ENCODE data around the gene PTRHD1. TPM values are rescaled to one million over a fixed set of nuclear protein-coding genes. Genes with fewer than 3 reads are reported as not detected.

Gene PTRHD1
- total and polyA plus RNA-seq, 10 of the 15 experiments (the other 5 are each of a cell fraction or from before 2014, with no cell fraction given) = 15.9 to 64.2 (median 45.0) TPM

DNA sequence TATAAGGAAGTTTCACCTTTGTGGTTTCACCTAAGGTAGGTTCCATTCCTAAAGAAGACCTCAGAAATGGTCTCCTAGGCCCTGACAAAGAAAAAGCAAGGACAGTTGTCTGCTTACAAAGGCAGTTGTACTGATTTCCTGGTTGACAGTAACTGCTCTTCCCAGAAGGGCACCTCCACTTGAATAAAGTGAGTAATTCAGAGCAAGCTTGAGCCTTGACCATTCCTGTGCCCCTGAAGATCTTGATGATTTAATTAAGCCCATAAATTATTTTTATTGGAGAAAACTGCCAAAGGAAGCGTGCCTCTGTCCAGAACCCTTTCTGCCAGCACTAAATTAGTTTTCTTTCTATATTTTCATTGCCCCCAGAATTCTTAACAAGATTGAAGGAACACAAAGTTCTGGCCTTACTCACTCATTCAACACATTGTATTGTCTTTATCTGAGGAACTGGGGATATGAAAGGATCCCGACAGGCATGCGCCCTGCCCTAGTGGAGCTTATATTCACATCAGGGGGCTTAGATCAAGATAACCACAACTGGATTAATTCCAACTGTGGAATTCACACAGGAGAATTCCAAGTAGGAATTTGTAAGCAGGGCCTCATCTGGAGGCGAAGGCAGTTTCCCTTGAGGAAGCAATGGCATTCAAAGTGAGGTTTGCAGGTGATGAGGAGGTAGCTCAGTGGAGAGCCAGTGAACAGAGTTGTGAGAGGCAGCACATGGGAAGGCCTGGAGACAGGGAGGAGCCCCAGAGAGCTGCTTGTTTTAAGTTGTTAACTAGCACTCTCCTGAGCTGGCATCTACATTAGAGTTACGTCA lies 21.2 kb downstream of the PTRHD1 start:
- intact Hi-C loops (cut with micrococcal nuclease; ENCODE audit: unreplicated experiment) (no loop called here), in situ Hi-C loops (cut with MboI) (no loop called here)
- no peak overlapping the region for H3K9ac ChIP-seq (ENCODE audit: control insufficient read depth, insufficient read depth, low read length)
- WGBS (ENCODE audit: insufficient coverage, insufficient replicate concordance, low lambda C conversion rate, missing lambda C conversion rate) = 86% methylated on average over 5 of the region's 5 CpGs
- BruUV-seq (replicated peaks) = no TSS peak
- H2AFZ ChIP-seq (ENCODE audit: control insufficient read depth, low read depth, low read length) = no peak overlapping the region
- no peak overlapping the region for H3K27ac ChIP-seq (ENCODE audit: control insufficient read depth, insufficient read depth)
- ATAC-seq = no peak
- ChIA-PET POLR2A (no interaction called here), CTCF (no interaction called here), RAD21 (ENCODE audit: unreplicated experiment) (no interaction called here), SMC1A (ENCODE audit: uncharacterized antibody, unreplicated experiment) (interaction anchor here (0.7 to 1.0 kb wide), 2 partner anchors 21 to 101 kb away, joined by 3 read pairs; partner anchors contain the start of genes CENPO and PTRHD1)
- H3K36me3 ChIP-seq (ENCODE audit: control insufficient read depth in 2 of 2, insufficient read depth in 2 of 2, low read length in 1 of 2) = peaks cover 2 to 4% of the 10 kb centered on the region in 2 experiments; a peak in 2 of 4 replicates
- no peaks in the 10 kb centered on the region for H3K27me3 ChIP-seq (replicated peaks in 1 of 2; ENCODE audit: control insufficient read depth in 2 of 2, insufficient read depth in 2 of 2, low read length in 1 of 2)
- no peak for FAIRE-seq
- H4K20me1 ChIP-seq (ENCODE audit: control insufficient read depth, insufficient read depth) = no peaks in the 10 kb centered on the region
- H3K9me3 ChIP-seq (replicated peaks; ENCODE audit: control insufficient read depth, insufficient read depth, low read length) = no peaks in the 10 kb centered on the region
- DNase-seq (ENCODE audit: low read depth, low spot score) = no peak
- no peaks in the 10 kb centered on the region for H3K4me1 ChIP-seq (ENCODE audit: control insufficient read depth, insufficient read depth, low read length)
- H3K4me2 ChIP-seq (ENCODE audit: control insufficient read depth, insufficient read depth) = no peak overlapping the region
- H3K4me3 ChIP-seq = no peak overlapping the region
- no peaks in the 10 kb centered on the region for H3K79me2 ChIP-seq (ENCODE audit: control insufficient read depth, insufficient read depth, low read length)
- TF ChIP-seq, protein P1, sequence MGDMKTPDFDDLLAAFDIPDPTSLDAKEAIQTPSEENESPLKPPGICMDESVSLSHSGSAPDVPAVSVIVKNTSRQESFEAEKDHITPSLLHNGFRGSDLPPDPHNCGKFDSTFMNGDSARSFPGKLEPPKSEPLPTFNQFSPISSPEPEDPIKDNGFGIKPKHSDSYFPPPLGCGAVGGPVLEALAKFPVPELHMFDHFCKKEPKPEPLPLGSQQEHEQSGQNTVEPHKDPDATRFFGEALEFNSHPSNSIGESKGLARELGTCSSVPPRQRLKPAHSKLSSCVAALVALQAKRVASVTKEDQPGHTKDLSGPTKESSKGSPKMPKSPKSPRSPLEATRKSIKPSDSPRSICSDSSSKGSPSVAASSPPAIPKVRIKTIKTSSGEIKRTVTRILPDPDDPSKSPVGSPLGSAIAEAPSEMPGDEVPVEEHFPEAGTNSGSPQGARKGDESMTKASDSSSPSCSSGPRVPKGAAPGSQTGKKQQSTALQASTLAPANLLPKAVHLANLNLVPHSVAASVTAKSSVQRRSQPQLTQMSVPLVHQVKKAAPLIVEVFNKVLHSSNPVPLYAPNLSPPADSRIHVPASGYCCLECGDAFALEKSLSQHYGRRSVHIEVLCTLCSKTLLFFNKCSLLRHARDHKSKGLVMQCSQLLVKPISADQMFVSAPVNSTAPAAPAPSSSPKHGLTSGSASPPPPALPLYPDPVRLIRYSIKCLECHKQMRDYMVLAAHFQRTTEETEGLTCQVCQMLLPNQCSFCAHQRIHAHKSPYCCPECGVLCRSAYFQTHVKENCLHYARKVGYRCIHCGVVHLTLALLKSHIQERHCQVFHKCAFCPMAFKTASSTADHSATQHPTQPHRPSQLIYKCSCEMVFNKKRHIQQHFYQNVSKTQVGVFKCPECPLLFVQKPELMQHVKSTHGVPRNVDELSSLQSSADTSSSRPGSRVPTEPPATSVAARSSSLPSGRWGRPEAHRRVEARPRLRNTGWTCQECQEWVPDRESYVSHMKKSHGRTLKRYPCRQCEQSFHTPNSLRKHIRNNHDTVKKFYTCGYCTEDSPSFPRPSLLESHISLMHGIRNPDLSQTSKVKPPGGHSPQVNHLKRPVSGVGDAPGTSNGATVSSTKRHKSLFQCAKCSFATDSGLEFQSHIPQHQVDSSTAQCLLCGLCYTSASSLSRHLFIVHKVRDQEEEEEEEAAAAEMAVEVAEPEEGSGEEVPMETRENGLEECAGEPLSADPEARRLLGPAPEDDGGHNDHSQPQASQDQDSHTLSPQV (IDR thresholded peaks at IDR 0.05) = no peak
- TF ChIP-seq, protein P2, sequence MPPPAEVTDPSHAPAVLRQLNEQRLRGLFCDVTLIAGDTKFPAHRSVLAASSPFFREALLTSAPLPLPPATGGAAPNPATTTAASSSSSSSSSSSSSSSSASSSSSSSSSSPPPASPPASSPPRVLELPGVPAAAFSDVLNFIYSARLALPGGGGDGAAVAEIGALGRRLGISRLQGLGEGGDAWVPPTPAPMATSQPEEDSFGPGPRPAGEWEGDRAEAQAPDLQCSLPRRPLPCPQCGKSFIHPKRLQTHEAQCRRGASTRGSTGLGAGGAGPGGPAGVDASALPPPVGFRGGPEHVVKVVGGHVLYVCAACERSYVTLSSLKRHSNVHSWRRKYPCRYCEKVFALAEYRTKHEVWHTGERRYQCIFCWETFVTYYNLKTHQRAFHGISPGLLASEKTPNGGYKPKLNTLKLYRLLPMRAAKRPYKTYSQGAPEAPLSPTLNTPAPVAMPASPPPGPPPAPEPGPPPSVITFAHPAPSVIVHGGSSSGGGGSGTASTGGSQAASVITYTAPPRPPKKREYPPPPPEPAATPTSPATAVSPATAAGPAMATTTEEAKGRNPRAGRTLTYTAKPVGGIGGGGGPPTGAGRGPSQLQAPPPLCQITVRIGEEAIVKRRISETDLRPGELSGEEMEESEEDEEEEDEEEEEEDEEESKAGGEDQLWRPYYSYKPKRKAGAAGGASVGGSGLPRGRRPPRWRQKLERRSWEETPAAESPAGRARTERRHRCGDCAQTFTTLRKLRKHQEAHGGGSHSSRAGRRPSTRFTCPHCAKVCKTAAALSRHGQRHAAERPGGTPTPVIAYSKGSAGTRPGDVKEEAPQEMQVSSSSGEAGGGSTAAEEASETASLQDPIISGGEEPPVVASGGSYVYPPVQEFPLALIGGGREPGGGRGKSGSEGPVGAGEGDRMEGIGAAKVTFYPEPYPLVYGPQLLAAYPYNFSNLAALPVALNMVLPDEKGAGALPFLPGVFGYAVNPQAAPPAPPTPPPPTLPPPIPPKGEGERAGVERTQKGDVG (CRISPR knock-in tag; IDR thresholded peaks at IDR 0.05) = no peak
- TF ChIP-seq, protein P3, sequence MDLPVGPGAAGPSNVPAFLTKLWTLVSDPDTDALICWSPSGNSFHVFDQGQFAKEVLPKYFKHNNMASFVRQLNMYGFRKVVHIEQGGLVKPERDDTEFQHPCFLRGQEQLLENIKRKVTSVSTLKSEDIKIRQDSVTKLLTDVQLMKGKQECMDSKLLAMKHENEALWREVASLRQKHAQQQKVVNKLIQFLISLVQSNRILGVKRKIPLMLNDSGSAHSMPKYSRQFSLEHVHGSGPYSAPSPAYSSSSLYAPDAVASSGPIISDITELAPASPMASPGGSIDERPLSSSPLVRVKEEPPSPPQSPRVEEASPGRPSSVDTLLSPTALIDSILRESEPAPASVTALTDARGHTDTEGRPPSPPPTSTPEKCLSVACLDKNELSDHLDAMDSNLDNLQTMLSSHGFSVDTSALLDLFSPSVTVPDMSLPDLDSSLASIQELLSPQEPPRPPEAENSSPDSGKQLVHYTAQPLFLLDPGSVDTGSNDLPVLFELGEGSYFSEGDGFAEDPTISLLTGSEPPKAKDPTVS (IDR thresholded peaks at IDR 0.05; ENCODE audit: low read depth, low read length) = no peak
- TF ChIP-seq, protein P4, sequence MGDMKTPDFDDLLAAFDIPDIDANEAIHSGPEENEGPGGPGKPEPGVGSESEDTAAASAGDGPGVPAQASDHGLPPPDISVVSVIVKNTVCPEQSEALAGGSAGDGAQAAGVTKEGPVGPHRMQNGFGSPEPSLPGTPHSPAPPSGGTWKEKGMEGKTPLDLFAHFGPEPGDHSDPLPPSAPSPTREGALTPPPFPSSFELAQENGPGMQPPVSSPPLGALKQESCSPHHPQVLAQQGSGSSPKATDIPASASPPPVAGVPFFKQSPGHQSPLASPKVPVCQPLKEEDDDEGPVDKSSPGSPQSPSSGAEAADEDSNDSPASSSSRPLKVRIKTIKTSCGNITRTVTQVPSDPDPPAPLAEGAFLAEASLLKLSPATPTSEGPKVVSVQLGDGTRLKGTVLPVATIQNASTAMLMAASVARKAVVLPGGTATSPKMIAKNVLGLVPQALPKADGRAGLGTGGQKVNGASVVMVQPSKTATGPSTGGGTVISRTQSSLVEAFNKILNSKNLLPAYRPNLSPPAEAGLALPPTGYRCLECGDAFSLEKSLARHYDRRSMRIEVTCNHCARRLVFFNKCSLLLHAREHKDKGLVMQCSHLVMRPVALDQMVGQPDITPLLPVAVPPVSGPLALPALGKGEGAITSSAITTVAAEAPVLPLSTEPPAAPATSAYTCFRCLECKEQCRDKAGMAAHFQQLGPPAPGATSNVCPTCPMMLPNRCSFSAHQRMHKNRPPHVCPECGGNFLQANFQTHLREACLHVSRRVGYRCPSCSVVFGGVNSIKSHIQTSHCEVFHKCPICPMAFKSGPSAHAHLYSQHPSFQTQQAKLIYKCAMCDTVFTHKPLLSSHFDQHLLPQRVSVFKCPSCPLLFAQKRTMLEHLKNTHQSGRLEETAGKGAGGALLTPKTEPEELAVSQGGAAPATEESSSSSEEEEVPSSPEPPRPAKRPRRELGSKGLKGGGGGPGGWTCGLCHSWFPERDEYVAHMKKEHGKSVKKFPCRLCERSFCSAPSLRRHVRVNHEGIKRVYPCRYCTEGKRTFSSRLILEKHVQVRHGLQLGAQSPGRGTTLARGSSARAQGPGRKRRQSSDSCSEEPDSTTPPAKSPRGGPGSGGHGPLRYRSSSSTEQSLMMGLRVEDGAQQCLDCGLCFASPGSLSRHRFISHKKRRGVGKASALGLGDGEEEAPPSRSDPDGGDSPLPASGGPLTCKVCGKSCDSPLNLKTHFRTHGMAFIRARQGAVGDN (IDR thresholded peaks at IDR 0.05) = no peak
- TF ChIP-seq, protein P5, sequence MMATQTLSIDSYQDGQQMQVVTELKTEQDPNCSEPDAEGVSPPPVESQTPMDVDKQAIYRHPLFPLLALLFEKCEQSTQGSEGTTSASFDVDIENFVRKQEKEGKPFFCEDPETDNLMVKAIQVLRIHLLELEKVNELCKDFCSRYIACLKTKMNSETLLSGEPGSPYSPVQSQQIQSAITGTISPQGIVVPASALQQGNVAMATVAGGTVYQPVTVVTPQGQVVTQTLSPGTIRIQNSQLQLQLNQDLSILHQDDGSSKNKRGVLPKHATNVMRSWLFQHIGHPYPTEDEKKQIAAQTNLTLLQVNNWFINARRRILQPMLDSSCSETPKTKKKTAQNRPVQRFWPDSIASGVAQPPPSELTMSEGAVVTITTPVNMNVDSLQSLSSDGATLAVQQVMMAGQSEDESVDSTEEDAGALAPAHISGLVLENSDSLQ (IDR thresholded peaks at IDR 0.05) = no peak
- TF ChIP-seq PML (IDR thresholded peaks at IDR 0.05; ENCODE audit: low read length) = no peak
- TF ChIP-seq ZNF207 (IDR thresholded peaks at IDR 0.05; ENCODE audit: borderline replicate concordance) = no peak
- TF ChIP-seq IRF4 (IDR thresholded peaks at IDR 0.05; ENCODE audit: low read depth, low read length) = no peak
